Erythroblast (primary cell): ENCODE results near the gene ZNFX1.

Experiments
- GATA1 ChIP-seq: IDR thresholded peaks from 2 replicates; pipeline ENCODE4 v1.6.1; 2011; ENCODE audit warnings: low read depth, mild to moderate bottlenecking, control low read depth, low read length, moderate library complexity
- POLR2A ChIP-seq: IDR thresholded peaks from 2 replicates; pipeline ENCODE4 v1.6.1; 2011; ENCODE audit warnings: mild to moderate bottlenecking, low read length

DNA sequence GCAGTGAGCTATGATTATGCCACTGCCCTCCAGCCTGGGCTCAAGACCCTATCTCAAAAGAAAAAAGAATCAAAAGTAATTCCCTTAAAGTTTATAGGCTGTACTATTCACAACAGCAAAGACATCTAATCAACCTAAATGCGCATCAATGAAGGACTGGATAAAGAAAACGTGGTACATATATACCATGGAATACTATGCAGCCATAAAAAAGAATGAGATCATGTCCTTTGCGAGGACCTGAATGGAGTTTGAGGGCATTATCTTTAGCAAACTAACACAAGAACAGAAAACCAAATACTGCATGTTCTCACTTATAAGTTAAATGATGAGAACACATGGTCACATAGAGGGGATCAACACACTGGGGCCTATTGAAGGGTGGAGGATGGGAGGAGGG, 16.7 kb downstream of the ZNFX1 start:
- no peak for TF ChIP-seq POLR2A
- TF ChIP-seq GATA1: no peak
